ENCODE measurements around the gene EXOG.
"Not testable (repeated sequence)": the region's sequence is repeated elsewhere in the genome, so short reads cannot be mapped to it uniquely, and the experiment has no call there.

The EXOG gene

GRCh38 chr3:38563886-38564270 is 67.7 kb downstream of the EXOG start:
- no peak for DNase-seq (ENCODE audit: low spot score)

- DNase-seq (ENCODE audit: low spot score) = no peak
Observed at GRCh38 chr3:38564631-38565338, 68.6 kb downstream of the EXOG start.

GRCh38 chr3:38565339-38566214 is 69.4 kb downstream of the EXOG start:
- DNase-seq (ENCODE audit: low spot score) = no peak

GRCh38 chr3:38566215-38566528 is 70.0 kb downstream of the EXOG start:
- DNase-seq (ENCODE audit: low spot score) = no peak

GRCh38 chr3:38566794-38567193 is 70.7 kb downstream of the EXOG start:
- not testable (repeated sequence) for DNase-seq (ENCODE audit: low spot score)

- DNase-seq (ENCODE audit: low spot score) = no peak
Observed at GRCh38 chr3:38567498-38567897, 71.4 kb downstream of the EXOG start.

- no peak for DNase-seq (ENCODE audit: low spot score)
Observed at GRCh38 chr3:38573111-38573510, 77.0 kb downstream of the EXOG start.

GRCh38 chr3:38573556-38573955 is 77.4 kb downstream of the EXOG start:
- no peak for DNase-seq (ENCODE audit: low spot score)

GRCh38 chr3:38574411-38575278 is 78.5 kb downstream of the EXOG start:
- DNase-seq (ENCODE audit: low spot score) = no peak

GRCh38 chr3:38575279-38575843 is 79.2 kb downstream of the EXOG start:
- DNase-seq (ENCODE audit: low spot score) = no peak
